HCT116 (cell line): ENCODE data around the gene TNFSF11. TPM values are rescaled to one million over a fixed set of nuclear protein-coding genes. Genes with fewer than 3 reads are reported as not detected.

Experiments used
- ATAC-seq: fragments of 200-7000 bp; cut with Tn5 transposase; 2 replicates; pipeline ENCODE4 v1.9.1; 2020; ENCODE audit warnings: mild to moderate bottlenecking, moderate library complexity
- BruUV-seq: library from RNA; stranded (reverse); fragments of 400-500 nt; replicated peaks from 2 replicates; lab custom pipeline; 2021; lab: Mats Ljungman, UMichigan
- CTCF ChIA-PET: fragments of 300-600 bp; sonication (Branson Sonifier 250); formaldehyde crosslinking; loops from one replicate; lab custom pipeline; 2021; ENCODE audit warnings: antibody characterized with exemption; lab: Charles Lee
- POLR2A ChIA-PET: fragments of 300-600, 350-600 bp; sonication (Branson Sonifier 250); formaldehyde crosslinking; loops from one replicate; lab custom pipeline; 2021; ENCODE audit warnings: antibody characterized with exemption; lab: Charles Lee
- RAD21 ChIA-PET, 2 experiments: fragments of 300-600 bp; sonication (Branson Sonifier 250); formaldehyde crosslinking; loops; one replicate each; lab custom pipeline; 2023; ENCODE audit warnings: low total read pairs in 2 of 2; ENCODE audit not compliant: uncharacterized antibody in 2 of 2, unreplicated experiment in 2 of 2, low non-redundant PET in 1 of 2; lab: Charles Lee
- DNase-seq: peaks from one replicate; pipeline ENCODE4 v3.0.0-alpha.2; 2010; ENCODE audit warnings: low read depth, low spot score
- H2AFZ ChIP-seq: fragments of 200-600 bp; shearing (Covaris generic), sonication (generic); 2 replicates; pipeline ENCODE4 v1.6.1; 2017; ENCODE audit warnings: low read depth, mixed run types, mixed read lengths, antibody characterized with exemption, low read length; ENCODE audit not compliant: poor library complexity, severe bottlenecking
- H3K27ac ChIP-seq: 2 replicates; pipeline ENCODE4 v1.5.1; 2012; ENCODE audit warnings: low read depth, low read length
- H3K27me3 ChIP-seq: fragments of 200-600 bp; sonication (generic); 2 replicates; pipeline ENCODE4 v1.6.1; 2016; ENCODE audit warnings: mixed run types, low read length, mixed read lengths; ENCODE audit not compliant: insufficient read depth
- H3K36me3 ChIP-seq, 2 experiments: fragments of 200-500 bp in 1 of 2; fragments of 200-600 bp in 1 of 2; sonication (Bioruptor generic) in 1 of 2; sonication (generic) in 1 of 2; 2 replicates each; pipeline versions ENCODE4 v1.5.1 to v1.6.1; 2014 to 2016; ENCODE audit warnings: low read length in 2 of 2, inconsistent platforms in 1 of 2, mixed read lengths in 1 of 2, mixed run types in 1 of 2; ENCODE audit not compliant: insufficient read depth in 2 of 2, control insufficient read depth in 1 of 2
- H3K4me1 ChIP-seq, 2 experiments: fragments of 200-600 bp in 1 of 2; sonication (generic) in 1 of 2; 2 replicates each; pipeline versions ENCODE4 v1.5.1 to v1.6.1; 2012 to 2017; ENCODE audit warnings: low read length in 2 of 2, inconsistent platforms in 1 of 2, mild to moderate bottlenecking in 1 of 2, mixed read lengths in 1 of 2, mixed run types in 1 of 2, moderate library complexity in 1 of 2; ENCODE audit not compliant: insufficient read depth in 2 of 2, control insufficient read depth in 1 of 2
- H3K4me2 ChIP-seq: fragments of 200-600 bp; sonication (generic); 2 replicates; pipeline ENCODE4 v1.6.1; 2017; ENCODE audit warnings: mixed run types, low read length, mixed read lengths
- H3K4me3 ChIP-seq, 2 experiments: fragments of 200-600 bp in 1 of 2; sonication (generic) in 1 of 2; replicated peaks in 1 of 2; 2 replicates each; pipeline ENCODE4 v1.5.1; 2011 to 2016; ENCODE audit warnings: low read length in 2 of 2, control low read depth in 1 of 2, low read depth in 1 of 2, mild to moderate bottlenecking in 1 of 2, mixed read lengths in 1 of 2, mixed run types in 1 of 2
- H3K79me2 ChIP-seq: fragments of 200-600 bp; sonication (generic); 2 replicates; pipeline ENCODE4 v1.6.1; 2017; ENCODE audit warnings: mild to moderate bottlenecking, mixed run types, low read length, moderate library complexity, mixed read lengths; ENCODE audit not compliant: insufficient read depth
- H3K9ac ChIP-seq: fragments of 200-600 bp; sonication (generic); 2 replicates; pipeline ENCODE4 v1.6.1; 2016; ENCODE audit warnings: low read length, mixed read lengths
- H3K9me2 ChIP-seq: fragments of 200-600 bp; sonication (generic), shearing (Covaris generic); 2 replicates; pipeline ENCODE4 v1.6.1; 2017; ENCODE audit warnings: mixed run types, mild to moderate bottlenecking, moderate library complexity; ENCODE audit not compliant: insufficient read depth
- H3K9me3 ChIP-seq, 2 experiments: fragments of 200-500 bp in 1 of 2; fragments of 200-600 bp in 1 of 2; sonication (Bioruptor generic) in 1 of 2; sonication (generic) in 1 of 2; 2 replicates each; pipeline ENCODE4 v1.6.1; 2014 to 2017; ENCODE audit warnings: low read length in 2 of 2, mixed read lengths in 2 of 2, inconsistent platforms in 1 of 2, low read depth in 1 of 2, mild to moderate bottlenecking in 1 of 2, mixed run types in 1 of 2, moderate library complexity in 1 of 2; ENCODE audit not compliant: control insufficient read depth in 1 of 2, insufficient read depth in 1 of 2
- H4K20me1 ChIP-seq: fragments of 200-600 bp; sonication (generic), shearing (Covaris generic); 2 replicates; pipeline ENCODE4 v1.6.1; 2017; ENCODE audit warnings: mixed run types, mild to moderate bottlenecking, moderate library complexity; ENCODE audit not compliant: insufficient read depth
- CEBPB ChIP-seq: IDR thresholded peaks from 2 replicates; pipeline ENCODE4 v1.6.1; 2012; ENCODE audit warnings: low read depth
- ELF1 ChIP-seq: IDR thresholded peaks from 2 replicates; pipeline ENCODE4 v1.6.1; 2012; ENCODE audit warnings: low read depth, borderline replicate concordance
- EZH2 ChIP-seq: fragments of 200-600 bp; sonication (generic); IDR thresholded peaks from 2 replicates; pipeline ENCODE4 v1.6.1; 2017; ENCODE audit warnings: antibody characterized with exemption, mixed run types
- EZH2phosphoT487 ChIP-seq: fragments of 200-600 bp; IDR thresholded peaks from 2 replicates; pipeline ENCODE4 v1.6.1; 2018; ENCODE audit warnings: antibody characterized with exemption, borderline replicate concordance
- JUND ChIP-seq: IDR thresholded peaks from 2 replicates; pipeline ENCODE4 v1.6.1; 2012
- POLR2A ChIP-seq: IDR thresholded peaks from 2 replicates; pipeline ENCODE4 v1.7.0; 2011; ENCODE audit warnings: borderline replicate concordance; ENCODE audit not compliant: insufficient read depth, insufficient read length; ENCODE audit errors: extremely low read depth
- RAD21 ChIP-seq: IDR thresholded peaks from 2 replicates; pipeline ENCODE4 v1.6.1; 2012; ENCODE audit warnings: low read depth, mild to moderate bottlenecking
- SP1 ChIP-seq: IDR thresholded peaks from 2 replicates; pipeline ENCODE4 v1.6.1; 2012; ENCODE audit warnings: low read depth
- TCF7L2 ChIP-seq: IDR thresholded peaks from 2 replicates; pipeline ENCODE4 v1.7.0; 2011; ENCODE audit warnings: borderline replicate concordance, inconsistent platforms; ENCODE audit not compliant: insufficient read depth, insufficient read length; ENCODE audit errors: extremely low read depth
- YY1 ChIP-seq: IDR thresholded peaks from 2 replicates; pipeline ENCODE4 v1.6.1; 2011; ENCODE audit warnings: low read length, low read depth, moderate library complexity, mild to moderate bottlenecking; ENCODE audit not compliant: insufficient replicate concordance; ENCODE audit errors: extremely low read depth
- ZFX ChIP-seq: fragments of 450-650 bp; IDR thresholded peaks from 2 replicates; pipeline ENCODE4 v1.6.1; 2017
- ZNF274 ChIP-seq: fragments of 200-500 bp; sonication (Bioruptor generic); IDR thresholded peaks from 2 replicates; pipeline ENCODE4 v1.6.1; 2014; ENCODE audit warnings: mild to moderate bottlenecking, low read depth, low read length, inconsistent platforms
- intact Hi-C: fragments of 100-400 bp; cut with micrococcal nuclease; formaldehyde crosslinking; loops from 2 replicates; pipeline ENCODE4 v1.10.0; 2022
- total RNA-seq: library from RNA; stranded (reverse); gene quantifications from one replicate; pipeline ENCODE4 v1.2.1, GENCODE V29; 2021; ENCODE audit not compliant: unreplicated experiment
- TF ChIP-seq, protein P1 (sequence below): IDR thresholded peaks from 2 replicates; pipeline ENCODE4 v1.6.1; 2012
- TF ChIP-seq, protein P2 (sequence below): IDR thresholded peaks from 2 replicates; pipeline ENCODE4 v1.6.1; 2012
- TF ChIP-seq, protein P3 (sequence below): IDR thresholded peaks from 2 replicates; pipeline ENCODE4 v1.6.1; 2012; ENCODE audit warnings: low read depth
- TF ChIP-seq, protein P4 (sequence below), 3 experiments: fragments of 200-600 bp in 1 of 3; sonication (generic) in 1 of 3; IDR thresholded peaks in 2 of 3; conservative IDR thresholded peaks in 1 of 3; 2 replicates each; pipeline ENCODE4 v1.5.1; 2012 to 2017; ENCODE audit warnings: low read depth in 2 of 3, low read length in 2 of 3, antibody characterized with exemption in 1 of 3, borderline replicate concordance in 1 of 3, control low read depth in 1 of 3, mild to moderate bottlenecking in 1 of 3, mixed read lengths in 1 of 3, mixed run types in 1 of 3, moderate library complexity in 1 of 3; ENCODE audit not compliant: insufficient read depth in 1 of 3

Gene TNFSF11
- total RNA-seq, 1 experiment from 2014 or later: not detected

DNA sequence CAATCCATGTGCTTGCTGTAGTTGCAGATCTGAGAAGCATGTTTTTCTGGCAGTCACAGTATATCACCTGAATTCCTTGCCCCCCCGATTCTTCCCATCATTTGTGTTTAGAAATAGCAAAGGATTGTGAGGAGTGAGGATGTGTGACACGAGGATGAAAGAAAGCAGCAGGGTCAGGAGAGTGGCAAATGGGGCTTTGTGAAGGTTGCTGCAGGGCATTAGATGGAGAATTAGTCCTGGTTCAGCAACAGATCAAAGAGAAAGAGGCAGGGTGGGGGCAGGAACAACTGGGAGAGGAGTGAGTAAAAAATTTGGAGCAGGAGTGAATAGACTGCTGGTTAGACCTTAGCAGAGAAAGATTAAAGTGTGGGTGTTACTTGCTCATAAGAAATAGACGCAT lies 47.7 kb upstream of the TNFSF11 start:
- no TSS peak for BruUV-seq
- no peak overlapping the region for H3K27ac ChIP-seq
- H3K4me1 ChIP-seq: no peaks in the 10 kb centered on the region
- RAD21 ChIA-PET: no interaction called here
- intact Hi-C loops: no loop called here
- no peak for DNase-seq
- H4K20me1 ChIP-seq: no peaks in the 10 kb centered on the region
- H3K9ac ChIP-seq: no peak overlapping the region
- H3K27me3 ChIP-seq: peaks cover 13% of the 10 kb centered on the region; the same call in 1 of the 2 replicates
- TF ChIP-seq POLR2A: no peak
- TF ChIP-seq, protein P1, sequence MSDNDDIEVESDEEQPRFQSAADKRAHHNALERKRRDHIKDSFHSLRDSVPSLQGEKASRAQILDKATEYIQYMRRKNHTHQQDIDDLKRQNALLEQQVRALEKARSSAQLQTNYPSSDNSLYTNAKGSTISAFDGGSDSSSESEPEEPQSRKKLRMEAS: no peak
- TF ChIP-seq ZNF274: no peak
- no peak for TF ChIP-seq RAD21
- no peak for TF ChIP-seq ELF1
- no peak for TF ChIP-seq CEBPB
- TF ChIP-seq EZH2phosphoT487: no peak
- TF ChIP-seq, protein P2, sequence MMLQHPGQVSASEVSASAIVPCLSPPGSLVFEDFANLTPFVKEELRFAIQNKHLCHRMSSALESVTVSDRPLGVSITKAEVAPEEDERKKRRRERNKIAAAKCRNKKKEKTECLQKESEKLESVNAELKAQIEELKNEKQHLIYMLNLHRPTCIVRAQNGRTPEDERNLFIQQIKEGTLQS: no peak
- no peak for TF ChIP-seq YY1
- TF ChIP-seq SP1: no peak
- TF ChIP-seq ZFX: no peak
- TF ChIP-seq, protein P3, sequence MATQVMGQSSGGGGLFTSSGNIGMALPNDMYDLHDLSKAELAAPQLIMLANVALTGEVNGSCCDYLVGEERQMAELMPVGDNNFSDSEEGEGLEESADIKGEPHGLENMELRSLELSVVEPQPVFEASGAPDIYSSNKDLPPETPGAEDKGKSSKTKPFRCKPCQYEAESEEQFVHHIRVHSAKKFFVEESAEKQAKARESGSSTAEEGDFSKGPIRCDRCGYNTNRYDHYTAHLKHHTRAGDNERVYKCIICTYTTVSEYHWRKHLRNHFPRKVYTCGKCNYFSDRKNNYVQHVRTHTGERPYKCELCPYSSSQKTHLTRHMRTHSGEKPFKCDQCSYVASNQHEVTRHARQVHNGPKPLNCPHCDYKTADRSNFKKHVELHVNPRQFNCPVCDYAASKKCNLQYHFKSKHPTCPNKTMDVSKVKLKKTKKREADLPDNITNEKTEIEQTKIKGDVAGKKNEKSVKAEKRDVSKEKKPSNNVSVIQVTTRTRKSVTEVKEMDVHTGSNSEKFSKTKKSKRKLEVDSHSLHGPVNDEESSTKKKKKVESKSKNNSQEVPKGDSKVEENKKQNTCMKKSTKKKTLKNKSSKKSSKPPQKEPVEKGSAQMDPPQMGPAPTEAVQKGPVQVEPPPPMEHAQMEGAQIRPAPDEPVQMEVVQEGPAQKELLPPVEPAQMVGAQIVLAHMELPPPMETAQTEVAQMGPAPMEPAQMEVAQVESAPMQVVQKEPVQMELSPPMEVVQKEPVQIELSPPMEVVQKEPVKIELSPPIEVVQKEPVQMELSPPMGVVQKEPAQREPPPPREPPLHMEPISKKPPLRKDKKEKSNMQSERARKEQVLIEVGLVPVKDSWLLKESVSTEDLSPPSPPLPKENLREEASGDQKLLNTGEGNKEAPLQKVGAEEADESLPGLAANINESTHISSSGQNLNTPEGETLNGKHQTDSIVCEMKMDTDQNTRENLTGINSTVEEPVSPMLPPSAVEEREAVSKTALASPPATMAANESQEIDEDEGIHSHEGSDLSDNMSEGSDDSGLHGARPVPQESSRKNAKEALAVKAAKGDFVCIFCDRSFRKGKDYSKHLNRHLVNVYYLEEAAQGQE: no peak
- TF ChIP-seq JUND: no peak
- no peak for TF ChIP-seq EZH2
- TF ChIP-seq, protein P4, sequence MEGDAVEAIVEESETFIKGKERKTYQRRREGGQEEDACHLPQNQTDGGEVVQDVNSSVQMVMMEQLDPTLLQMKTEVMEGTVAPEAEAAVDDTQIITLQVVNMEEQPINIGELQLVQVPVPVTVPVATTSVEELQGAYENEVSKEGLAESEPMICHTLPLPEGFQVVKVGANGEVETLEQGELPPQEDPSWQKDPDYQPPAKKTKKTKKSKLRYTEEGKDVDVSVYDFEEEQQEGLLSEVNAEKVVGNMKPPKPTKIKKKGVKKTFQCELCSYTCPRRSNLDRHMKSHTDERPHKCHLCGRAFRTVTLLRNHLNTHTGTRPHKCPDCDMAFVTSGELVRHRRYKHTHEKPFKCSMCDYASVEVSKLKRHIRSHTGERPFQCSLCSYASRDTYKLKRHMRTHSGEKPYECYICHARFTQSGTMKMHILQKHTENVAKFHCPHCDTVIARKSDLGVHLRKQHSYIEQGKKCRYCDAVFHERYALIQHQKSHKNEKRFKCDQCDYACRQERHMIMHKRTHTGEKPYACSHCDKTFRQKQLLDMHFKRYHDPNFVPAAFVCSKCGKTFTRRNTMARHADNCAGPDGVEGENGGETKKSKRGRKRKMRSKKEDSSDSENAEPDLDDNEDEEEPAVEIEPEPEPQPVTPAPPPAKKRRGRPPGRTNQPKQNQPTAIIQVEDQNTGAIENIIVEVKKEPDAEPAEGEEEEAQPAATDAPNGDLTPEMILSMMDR (IDR thresholded peaks at IDR 0.05 in 2 of 3, conservative IDR thresholded peaks at IDR 0.05 in 1 of 3; ENCODE audit: borderline replicate concordance in 1 of 3, insufficient read depth in 1 of 3, low read depth in 2 of 3, low read length in 2 of 3): no peak
- TF ChIP-seq TCF7L2: no peak
- no peaks in the 10 kb centered on the region for H3K79me2 ChIP-seq
- ATAC-seq: no peak
- CTCF ChIA-PET: no interaction called here
- POLR2A ChIA-PET: no interaction called here
- H3K4me3 ChIP-seq: no peak overlapping the region
- no peak overlapping the region for H3K4me2 ChIP-seq
- H3K9me2 ChIP-seq: no peaks in the 10 kb centered on the region
- H3K36me3 ChIP-seq: no peaks in the 10 kb centered on the region
- H3K9me3 ChIP-seq: no peaks in the 10 kb centered on the region
- no peak overlapping the region for H2AFZ ChIP-seq
